HCT116 (cell line): ENCODE results near the gene CACNA2D2. TPM values are rescaled to one million over a fixed set of nuclear protein-coding genes. Genes with fewer than 3 reads are reported as not detected.

Experiments used
- ATAC-seq: fragments of 200-7000 bp; cut with Tn5 transposase; 2 replicates; pipeline ENCODE4 v1.9.1; 2020; ENCODE audit warnings: mild to moderate bottlenecking, moderate library complexity
- BruUV-seq: library from RNA; stranded (reverse); fragments of 400-500 nt; replicated peaks from 2 replicates; lab custom pipeline; 2021; lab: Mats Ljungman, UMichigan
- CTCF ChIA-PET: fragments of 300-600 bp; sonication (Branson Sonifier 250); formaldehyde crosslinking; loops from one replicate; lab custom pipeline; 2021; ENCODE audit warnings: antibody characterized with exemption; lab: Charles Lee
- POLR2A ChIA-PET: fragments of 300-600, 350-600 bp; sonication (Branson Sonifier 250); formaldehyde crosslinking; loops from one replicate; lab custom pipeline; 2021; ENCODE audit warnings: antibody characterized with exemption; lab: Charles Lee
- RAD21 ChIA-PET, 2 experiments: fragments of 300-600 bp; sonication (Branson Sonifier 250); formaldehyde crosslinking; loops; one replicate each; lab custom pipeline; 2023; ENCODE audit warnings: low total read pairs in 2 of 2; ENCODE audit not compliant: uncharacterized antibody in 2 of 2, unreplicated experiment in 2 of 2, low non-redundant PET in 1 of 2; lab: Charles Lee
- DNase-seq: peaks from one replicate; pipeline ENCODE4 v3.0.0-alpha.2; 2010; ENCODE audit warnings: low read depth, low spot score
- H2AFZ ChIP-seq: fragments of 200-600 bp; shearing (Covaris generic), sonication (generic); 2 replicates; pipeline ENCODE4 v1.6.1; 2017; ENCODE audit warnings: low read depth, mixed run types, mixed read lengths, antibody characterized with exemption, low read length; ENCODE audit not compliant: poor library complexity, severe bottlenecking
- H3K27ac ChIP-seq: 2 replicates; pipeline ENCODE4 v1.5.1; 2012; ENCODE audit warnings: low read depth, low read length
- H3K27me3 ChIP-seq: fragments of 200-600 bp; sonication (generic); 2 replicates; pipeline ENCODE4 v1.6.1; 2016; ENCODE audit warnings: mixed run types, low read length, mixed read lengths; ENCODE audit not compliant: insufficient read depth
- H3K36me3 ChIP-seq, 2 experiments: fragments of 200-500 bp in 1 of 2; fragments of 200-600 bp in 1 of 2; sonication (Bioruptor generic) in 1 of 2; sonication (generic) in 1 of 2; 2 replicates each; pipeline versions ENCODE4 v1.5.1 to v1.6.1; 2014 to 2016; ENCODE audit warnings: low read length in 2 of 2, inconsistent platforms in 1 of 2, mixed read lengths in 1 of 2, mixed run types in 1 of 2; ENCODE audit not compliant: insufficient read depth in 2 of 2, control insufficient read depth in 1 of 2
- H3K4me1 ChIP-seq, 2 experiments: fragments of 200-600 bp in 1 of 2; sonication (generic) in 1 of 2; 2 replicates each; pipeline versions ENCODE4 v1.5.1 to v1.6.1; 2012 to 2017; ENCODE audit warnings: low read length in 2 of 2, inconsistent platforms in 1 of 2, mild to moderate bottlenecking in 1 of 2, mixed read lengths in 1 of 2, mixed run types in 1 of 2, moderate library complexity in 1 of 2; ENCODE audit not compliant: insufficient read depth in 2 of 2, control insufficient read depth in 1 of 2
- H3K4me2 ChIP-seq: fragments of 200-600 bp; sonication (generic); 2 replicates; pipeline ENCODE4 v1.6.1; 2017; ENCODE audit warnings: mixed run types, low read length, mixed read lengths
- H3K4me3 ChIP-seq, 2 experiments: fragments of 200-600 bp in 1 of 2; sonication (generic) in 1 of 2; replicated peaks in 1 of 2; 2 replicates each; pipeline ENCODE4 v1.5.1; 2011 to 2016; ENCODE audit warnings: low read length in 2 of 2, control low read depth in 1 of 2, low read depth in 1 of 2, mild to moderate bottlenecking in 1 of 2, mixed read lengths in 1 of 2, mixed run types in 1 of 2
- H3K79me2 ChIP-seq: fragments of 200-600 bp; sonication (generic); 2 replicates; pipeline ENCODE4 v1.6.1; 2017; ENCODE audit warnings: mild to moderate bottlenecking, mixed run types, low read length, moderate library complexity, mixed read lengths; ENCODE audit not compliant: insufficient read depth
- H3K9ac ChIP-seq: fragments of 200-600 bp; sonication (generic); 2 replicates; pipeline ENCODE4 v1.6.1; 2016; ENCODE audit warnings: low read length, mixed read lengths
- H3K9me2 ChIP-seq: fragments of 200-600 bp; sonication (generic), shearing (Covaris generic); 2 replicates; pipeline ENCODE4 v1.6.1; 2017; ENCODE audit warnings: mixed run types, mild to moderate bottlenecking, moderate library complexity; ENCODE audit not compliant: insufficient read depth
- H3K9me3 ChIP-seq, 2 experiments: fragments of 200-500 bp in 1 of 2; fragments of 200-600 bp in 1 of 2; sonication (Bioruptor generic) in 1 of 2; sonication (generic) in 1 of 2; 2 replicates each; pipeline ENCODE4 v1.6.1; 2014 to 2017; ENCODE audit warnings: low read length in 2 of 2, mixed read lengths in 2 of 2, inconsistent platforms in 1 of 2, low read depth in 1 of 2, mild to moderate bottlenecking in 1 of 2, mixed run types in 1 of 2, moderate library complexity in 1 of 2; ENCODE audit not compliant: control insufficient read depth in 1 of 2, insufficient read depth in 1 of 2
- H4K20me1 ChIP-seq: fragments of 200-600 bp; sonication (generic), shearing (Covaris generic); 2 replicates; pipeline ENCODE4 v1.6.1; 2017; ENCODE audit warnings: mixed run types, mild to moderate bottlenecking, moderate library complexity; ENCODE audit not compliant: insufficient read depth
- ATF3 ChIP-seq: IDR thresholded peaks from 2 replicates; pipeline ENCODE4 v1.6.1; 2012
- CBX3 ChIP-seq: IDR thresholded peaks from 2 replicates; pipeline ENCODE4 v1.6.1; 2012; ENCODE audit warnings: low read depth
- CEBPB ChIP-seq: IDR thresholded peaks from 2 replicates; pipeline ENCODE4 v1.6.1; 2012; ENCODE audit warnings: low read depth
- CTCF ChIP-seq, 3 experiments: fragments of 200-600 bp in 1 of 3; sonication (generic) in 1 of 3; IDR thresholded peaks in 2 of 3; conservative IDR thresholded peaks in 1 of 3; 2 replicates each; pipeline ENCODE4 v1.5.1; 2012 to 2017; ENCODE audit warnings: low read depth in 2 of 3, low read length in 2 of 3, antibody characterized with exemption in 1 of 3, borderline replicate concordance in 1 of 3, control low read depth in 1 of 3, mild to moderate bottlenecking in 1 of 3, mixed read lengths in 1 of 3, mixed run types in 1 of 3, moderate library complexity in 1 of 3; ENCODE audit not compliant: insufficient read depth in 1 of 3
- EGR1 ChIP-seq: IDR thresholded peaks from 2 replicates; pipeline ENCODE4 v1.6.1; 2012; ENCODE audit warnings: low read depth
- ELF1 ChIP-seq: IDR thresholded peaks from 2 replicates; pipeline ENCODE4 v1.6.1; 2012; ENCODE audit warnings: low read depth, borderline replicate concordance
- EZH2 ChIP-seq: fragments of 200-600 bp; sonication (generic); IDR thresholded peaks from 2 replicates; pipeline ENCODE4 v1.6.1; 2017; ENCODE audit warnings: antibody characterized with exemption, mixed run types
- FOSL1 ChIP-seq: IDR thresholded peaks from 2 replicates; pipeline ENCODE4 v1.6.1; 2012; ENCODE audit warnings: low read depth
- JUND ChIP-seq: IDR thresholded peaks from 2 replicates; pipeline ENCODE4 v1.6.1; 2012
- POLR2AphosphoS5 ChIP-seq: IDR thresholded peaks from 2 replicates; pipeline ENCODE4 v1.6.1; 2011; ENCODE audit warnings: mild to moderate bottlenecking, low read depth, low read length, moderate library complexity
- RAD21 ChIP-seq: IDR thresholded peaks from 2 replicates; pipeline ENCODE4 v1.6.1; 2012; ENCODE audit warnings: low read depth, mild to moderate bottlenecking
- SIN3A ChIP-seq: IDR thresholded peaks from 2 replicates; pipeline ENCODE4 v1.6.1; 2012; ENCODE audit warnings: low read depth
- SP1 ChIP-seq: IDR thresholded peaks from 2 replicates; pipeline ENCODE4 v1.6.1; 2012; ENCODE audit warnings: low read depth
- ZBTB33 ChIP-seq: IDR thresholded peaks from 2 replicates; pipeline ENCODE4 v1.6.1; 2011; ENCODE audit warnings: mild to moderate bottlenecking, low read length, moderate library complexity; ENCODE audit not compliant: insufficient replicate concordance; ENCODE audit errors: extremely low read depth
- ZNF274 ChIP-seq: fragments of 200-500 bp; sonication (Bioruptor generic); IDR thresholded peaks from 2 replicates; pipeline ENCODE4 v1.6.1; 2014; ENCODE audit warnings: mild to moderate bottlenecking, low read depth, low read length, inconsistent platforms
- intact Hi-C: fragments of 100-400 bp; cut with micrococcal nuclease; formaldehyde crosslinking; loops from 2 replicates; pipeline ENCODE4 v1.10.0; 2022
- total RNA-seq: library from RNA; stranded (reverse); gene quantifications from one replicate; pipeline ENCODE4 v1.2.1, GENCODE V29; 2021; ENCODE audit not compliant: unreplicated experiment

The CACNA2D2 gene
- total RNA-seq, 1 experiment from 2014 or later, result 10.2 TPM

- TF ChIP-seq JUND (no peak), CBX3 (no peak)
These were observed 157.7 kb downstream of the CACNA2D2 start, which contains the start of gene ZMYND10 (continued) for GRCh38 chr3:50345586-50346234.

- peaks cover 12 to 47% of the 10 kb centered on the region in 2 experiments for H3K4me1 ChIP-seq
- H3K9me3 ChIP-seq, result no peaks in the 10 kb centered on the region
- no TSS peak for BruUV-seq
- peaks cover 8% of the 10 kb centered on the region for H3K79me2 ChIP-seq
- H3K9ac ChIP-seq, result no peak overlapping the region
- no peak for DNase-seq
- peak overlapping the region; percentile 75 for H3K4me2 ChIP-seq
- no peaks in the 10 kb centered on the region for H3K9me2 ChIP-seq
- ATAC-seq, result no peak
- CTCF ChIA-PET, result no interaction called here
- POLR2A ChIA-PET, result interaction anchor here (0.6 kb wide), 1 partner anchor 8 kb away, joined by 3 read pairs; no protein-coding TSS in a partner anchor
- TF ChIP-seq ELF1 (no peak), POLR2AphosphoS5 (no peak), CBX3 (no peak), CTCF (IDR thresholded peaks at IDR 0.05 in 2 of 3, conservative IDR thresholded peaks at IDR 0.05 in 1 of 3; ENCODE audit: borderline replicate concordance in 1 of 3, insufficient read depth in 1 of 3, low read depth in 2 of 3, low read length in 2 of 3) (no peak), SP1 (no peak), ZNF274 (no peak), EZH2 (no peak), EGR1 (no peak), ZBTB33 (no peak), SIN3A (no peak), FOSL1 (no peak), CEBPB (no peak), RAD21 (no peak), ATF3 (no peak)
- intact Hi-C loops, result loop anchor here (5.0 kb wide), 1 partner anchor 267 kb away; the partner anchor contains the start of gene CISH
- H3K36me3 ChIP-seq, result peaks cover 0 to 8% of the 10 kb centered on the region in 2 experiments; a peak in 1 of 4 replicates
- RAD21 ChIA-PET, result no interaction called here
- no peak overlapping the region; the same call in 1 of the 2 replicates for H3K27ac ChIP-seq
- no peaks in the 10 kb centered on the region for H4K20me1 ChIP-seq
- no peaks in the 10 kb centered on the region for H3K27me3 ChIP-seq
- no peak overlapping the region for H2AFZ ChIP-seq
- H3K4me3 ChIP-seq, result no peak overlapping the region
These were observed 158.4 kb downstream of the CACNA2D2 start for GRCh38 chr3:50345008-50345407.
